HepG2 (cell line): ENCODE data around the gene HOXC11. TPM values are rescaled to one million over a fixed set of nuclear protein-coding genes. Genes with fewer than 3 reads are reported as not detected.

ENCODE experiments used
- ATAC-seq: fragments of 200-7000 bp; cut with Tn5 transposase; 3 replicates; pipeline ENCODE4 v1.9.1; 2020; ENCODE audit warnings: mild to moderate bottlenecking, moderate library complexity
- BruUV-seq: library from RNA; stranded (reverse); fragments of 400-500 nt; replicated peaks from 2 replicates; lab custom pipeline; 2021; lab: Mats Ljungman, UMichigan
- CTCF ChIA-PET: fragments of 300-600 bp; formaldehyde crosslinking; extraction: SDS; loops from one replicate; lab custom pipeline; 2021; ENCODE audit warnings: low total read pairs, inconsistent platforms, low intra/inter-chr PET ratio; lab: Yijun Ruan, JAX
- POLR2A ChIA-PET: fragments of 350-600 bp; sonication (Branson Sonifier 250); formaldehyde crosslinking; loops from one replicate; lab custom pipeline; 2020; ENCODE audit warnings: antibody characterized with exemption, inconsistent platforms; lab: Yijun Ruan, JAX
- DNase-seq: peaks from one replicate; pipeline ENCODE4 v3.0.0-alpha.2; 2015; ENCODE audit warnings: low spot score
- FAIRE-seq: peaks from 3 replicates; lab custom pipeline; 2011; peaks lifted over from hg19 to GRCh38; lab: Jason Lieb, UNC
- H2AFZ ChIP-seq: one replicate; pipeline ENCODE4 v1.6.1; 2011; ENCODE audit warnings: low read length, inconsistent platforms
- H3K27ac ChIP-seq: fragments of 300-600 bp; 3 replicates; pipeline ENCODE4 v1.8.0; 2011; ENCODE audit warnings: mixed run types, mild to moderate bottlenecking, mixed read lengths, low read length, inconsistent platforms; ENCODE audit not compliant: insufficient read depth; ENCODE audit errors: extremely low read length
- H3K27me3 ChIP-seq, 2 experiments: fragments of 200-600 bp in 1 of 2; 2 replicates in 1 of 2; 3 replicates in 1 of 2; pipeline versions ENCODE4 v1.6.0 to v1.8.0; 2011; ENCODE audit warnings: low read length in 2 of 2, mild to moderate bottlenecking in 2 of 2, moderate library complexity in 2 of 2, inconsistent platforms in 1 of 2; ENCODE audit not compliant: insufficient read depth in 2 of 2, control insufficient read depth in 1 of 2
- H3K36me3 ChIP-seq, 2 experiments: fragments of 200-600 bp in 1 of 2; replicated peaks in 1 of 2; 2 replicates in 1 of 2; 3 replicates in 1 of 2; pipeline versions ENCODE4 v1.5.1 to v1.8.0; 2011; ENCODE audit warnings: low read length in 2 of 2, inconsistent platforms in 1 of 2; ENCODE audit not compliant: insufficient read depth in 2 of 2, control insufficient read depth in 1 of 2
- H3K4me1 ChIP-seq: 2 replicates; pipeline ENCODE4 v1.5.1; 2012; ENCODE audit warnings: low read length, inconsistent platforms; ENCODE audit not compliant: insufficient read depth
- H3K4me2 ChIP-seq: 2 replicates; pipeline ENCODE4 v1.6.0; 2011; ENCODE audit warnings: low read depth, low read length, inconsistent platforms
- H3K4me3 ChIP-seq, 3 experiments: fragments of 200-600 bp in 1 of 3; sonication (generic), shearing (Covaris generic) in 1 of 3; replicated peaks in 1 of 3; 2 replicates each; pipeline ENCODE4 v1.5.1; 2011 to 2016; ENCODE audit warnings: low read length in 3 of 3, inconsistent platforms in 2 of 3, low read depth in 2 of 3, mild to moderate bottlenecking in 2 of 3, control low read depth in 1 of 3, mixed read lengths in 1 of 3; ENCODE audit not compliant: insufficient read depth in 1 of 3
- H3K79me2 ChIP-seq: one replicate; pipeline ENCODE4 v1.6.1; 2011; ENCODE audit warnings: low read length, inconsistent platforms; ENCODE audit not compliant: insufficient read depth
- H3K9ac ChIP-seq: 2 replicates; pipeline ENCODE4 v1.6.0; 2011; ENCODE audit warnings: mild to moderate bottlenecking, low read depth, low read length, inconsistent platforms; ENCODE audit not compliant: insufficient read depth
- H3K9me3 ChIP-seq: 2 replicates; pipeline ENCODE4 v1.5.1; 2012; ENCODE audit warnings: mild to moderate bottlenecking, low read length
- H4K20me1 ChIP-seq: 2 replicates; pipeline ENCODE4 v1.6.0; 2011; ENCODE audit warnings: inconsistent platforms, mild to moderate bottlenecking, low read length, moderate library complexity; ENCODE audit not compliant: insufficient read depth
- CAMTA2 ChIP-seq: sonication (generic); formaldehyde crosslinking; IDR thresholded peaks from 2 replicates; pipeline ENCODE4 v1.4.0; 2020; ENCODE audit warnings: mild to moderate bottlenecking, missing genetic modification reagents, borderline replicate concordance
- CTCF ChIP-seq: sonication (generic); formaldehyde crosslinking; IDR thresholded peaks from 2 replicates; pipeline ENCODE4 v1.5.0; 2020; ENCODE audit warnings: mild to moderate bottlenecking, missing genetic modification reagents, moderate library complexity
- HIC2 ChIP-seq: sonication (generic); formaldehyde crosslinking; IDR thresholded peaks from 2 replicates; pipeline ENCODE4 v1.9.0; 2022; ENCODE audit warnings: low read depth, missing genetic modification reagents
- HIVEP1 ChIP-seq: sonication (generic); formaldehyde crosslinking; IDR thresholded peaks from 2 replicates; pipeline ENCODE4 v1.4.0; 2020; ENCODE audit warnings: mild to moderate bottlenecking, missing genetic modification reagents
- ISL2 ChIP-seq: sonication (generic); formaldehyde crosslinking; IDR thresholded peaks from 2 replicates; pipeline ENCODE4 v1.5.0; 2020; ENCODE audit warnings: missing genetic modification reagents
- JUND ChIP-seq: sonication (generic); formaldehyde crosslinking; IDR thresholded peaks from 2 replicates; pipeline ENCODE4 v1.8.0; 2022; ENCODE audit warnings: mild to moderate bottlenecking, missing genetic modification reagents
- LCORL ChIP-seq, 2 experiments: fragments of 450-650 bp in 1 of 2; sonication (generic) in 1 of 2; formaldehyde crosslinking in 1 of 2; IDR thresholded peaks; 2 replicates each; pipeline versions ENCODE4 v1.5.0 to v1.6.1; 2017 to 2020; ENCODE audit warnings: antibody characterized with exemption in 1 of 2, missing genetic modification reagents in 1 of 2
- SKIL ChIP-seq: sonication (generic); formaldehyde crosslinking; IDR thresholded peaks from 2 replicates; pipeline ENCODE4 v1.8.0; 2022; ENCODE audit warnings: missing genetic modification reagents, mild to moderate bottlenecking, moderate library complexity, borderline replicate concordance
- ZNF251 ChIP-seq: sonication (generic); formaldehyde crosslinking; IDR thresholded peaks from 2 replicates; pipeline ENCODE4 v1.9.0; 2021; ENCODE audit warnings: mild to moderate bottlenecking, missing genetic modification reagents
- ZNF335 ChIP-seq: sonication (generic); formaldehyde crosslinking; IDR thresholded peaks from 2 replicates; pipeline ENCODE4 v1.4.0; 2020; ENCODE audit warnings: missing genetic modification reagents
- WGBS: methylation state at CpG from one replicate; pipeline ENCODE4 v1.1.6; 2017; ENCODE audit warnings: low lambda C conversion rate; 5-methylcytosine and 5-hydroxymethylcytosine counted together
- in situ Hi-C: cut with HindIII; loops from 2 replicates; pipeline ENCODE4 v1.10.0; 2017; ENCODE audit warnings: low pct_unique_long_range_greater_than_20kb; ENCODE audit not compliant: extremely low pct_ligation_motif_present
- intact Hi-C: fragments of 100-400 bp; cut with micrococcal nuclease; formaldehyde crosslinking; loops from one replicate; pipeline ENCODE4 v1.10.0; 2022; ENCODE audit not compliant: unreplicated experiment
- polyA plus RNA-seq, 8 experiments: library from polyadenylated mRNA; depleted of rRNA in 3 of 8; stranded (reverse) in 7 of 8; unstranded in 1 of 8; fragments of >200 nt; fragmentation: Illumina TruSeq in 4 of 8; extraction: Trizol in 4 of 8; gene quantifications; 2 replicates each; pipeline versions ENCODE4 v1.2.1 to v1.2.3, GENCODE V29; 2011 to 2016; ENCODE audit warnings: low read depth in 4 of 8, missing spikeins in 1 of 8, mixed read lengths in 1 of 8; ENCODE audit not compliant: insufficient read depth in 1 of 8
- total RNA-seq, 5 experiments: library from RNA; depleted of rRNA; stranded (reverse); fragments of >200 nt; fragmentation: Illumina TruSeq; extraction: Trizol; gene quantifications; 2 replicates each; pipeline ENCODE4 v1.2.3, GENCODE V29; 2016; ENCODE audit warnings: low read depth in 1 of 5

HOXC11 gene
- total and polyA plus RNA-seq, 2 of the 13 experiments (the other 11 are each of a cell fraction or from before 2014, with no cell fraction given): not detected

- in situ Hi-C loops (loop anchor here (10.0 kb wide), 1 partner anchor 384 kb away; no protein-coding TSS in a partner anchor), intact Hi-C loops (no loop called here)
- WGBS: 17% methylated on average over 8 of the region's 8 CpGs
- no peak overlapping the region for H2AFZ ChIP-seq
- FAIRE-seq (no peak), ATAC-seq (no peak), DNase-seq (no peak)
- CTCF ChIA-PET: no interaction called here
- no peaks in the 10 kb centered on the region for H4K20me1 ChIP-seq
- no peak overlapping the region for H3K4me3 ChIP-seq
- no peaks in the 10 kb centered on the region for H3K9me3 ChIP-seq
- POLR2A ChIA-PET: no interaction called here
- H3K9ac ChIP-seq: no peak overlapping the region
- H3K36me3 ChIP-seq: no peaks in the 10 kb centered on the region
- BruUV-seq: no TSS peak
- no peak overlapping the region for H3K4me2 ChIP-seq
- no peak overlapping the region for H3K27ac ChIP-seq
- H3K27me3 ChIP-seq: peaks cover 10 to 39% of the 10 kb centered on the region in 2 experiments
- no peaks in the 10 kb centered on the region for H3K79me2 ChIP-seq
- peaks cover 57% of the 10 kb centered on the region for H3K4me1 ChIP-seq
- TF ChIP-seq HIC2 (CRISPR knock-in tag) (no peak), CAMTA2 (CRISPR knock-in tag) (no peak), LCORL (IDR thresholded peaks at IDR 0.05) (no peak), LCORL (CRISPR knock-in tag; IDR thresholded peaks at IDR 0.05) (no peak), SKIL (CRISPR knock-in tag) (no peak), ZNF335 (CRISPR knock-in tag) (no peak), HIVEP1 (CRISPR knock-in tag) (no peak), JUND (no peak), CTCF (CRISPR knock-in tag) (no peak), ISL2 (CRISPR knock-in tag) (no peak), ZNF251 (CRISPR knock-in tag) (no peak)
Measured at GRCh38 chr12:53991077-53991460, 18.1 kb downstream of the HOXC11 start.
